C4-2B (cell line): ENCODE results near the gene TACC3.

ENCODE experiments used
- CTCF ChIP-seq: fragments of 450-650 bp; conservative IDR thresholded peaks from 2 replicates; pipeline ENCODE4 v1.5.1; 2017; ENCODE audit warnings: mild to moderate bottlenecking
- ZFX ChIP-seq: fragments of 450-650 bp; IDR thresholded peaks from 2 replicates; pipeline ENCODE4 v1.6.1; 2017

GRCh38 chr4:1718095-1718850, 3.0 kb upstream of the TACC3 start:
- TF ChIP-seq CTCF (no peak), ZFX (no peak; the same call in 1 of the 2 replicates)
